NCI-H187 treated with DMSO at 0.1 percent for 48 hours (cell line): Measurements from ENCODE around the gene PHIP.

ENCODE experiments used
- DNase-seq: peaks from one replicate; lab custom pipeline; 2025; lab: John Stamatoyannopoulos, UW

The PHIP gene

DNA sequence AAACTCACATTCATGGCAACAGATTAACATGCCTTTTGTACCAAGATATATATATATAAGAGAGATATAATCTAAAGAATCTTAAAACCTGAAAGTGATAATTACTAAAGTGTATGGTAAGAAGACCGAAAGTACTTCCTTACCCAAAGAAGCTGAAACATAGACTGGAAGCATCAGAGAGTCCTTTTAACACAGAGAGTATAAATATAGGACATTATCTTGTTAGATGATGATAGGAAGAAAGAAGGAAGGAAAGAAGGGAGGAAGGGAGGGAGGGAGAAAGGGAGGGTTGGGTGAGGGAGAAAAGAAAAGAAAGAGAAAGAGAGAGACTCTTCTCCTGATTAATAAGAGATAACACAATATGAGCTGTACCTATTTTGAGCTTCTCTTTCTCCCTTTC, 68.2 kb downstream of the PHIP start:
- DNase-seq = no peak

DNA sequence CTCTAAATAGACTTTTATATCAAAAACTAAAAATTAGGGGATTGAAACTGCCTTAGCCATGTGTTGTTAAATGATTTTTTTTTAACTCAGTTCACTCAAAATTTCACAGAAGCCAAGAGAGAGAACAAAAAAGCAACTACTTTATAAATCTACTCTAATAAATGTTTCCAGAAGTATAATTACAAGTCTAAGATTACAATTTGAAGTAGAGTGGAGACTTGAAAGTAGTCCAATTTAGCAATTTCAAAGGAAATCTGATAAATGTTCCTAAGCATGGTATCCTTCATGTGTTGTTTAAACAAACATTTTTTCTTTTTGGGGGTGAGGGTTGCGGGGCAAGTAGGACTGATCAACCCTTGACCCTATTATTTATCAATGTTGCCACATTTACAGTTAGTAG, 72.6 kb downstream of the PHIP start:
- DNase-seq = no peak

DNA sequence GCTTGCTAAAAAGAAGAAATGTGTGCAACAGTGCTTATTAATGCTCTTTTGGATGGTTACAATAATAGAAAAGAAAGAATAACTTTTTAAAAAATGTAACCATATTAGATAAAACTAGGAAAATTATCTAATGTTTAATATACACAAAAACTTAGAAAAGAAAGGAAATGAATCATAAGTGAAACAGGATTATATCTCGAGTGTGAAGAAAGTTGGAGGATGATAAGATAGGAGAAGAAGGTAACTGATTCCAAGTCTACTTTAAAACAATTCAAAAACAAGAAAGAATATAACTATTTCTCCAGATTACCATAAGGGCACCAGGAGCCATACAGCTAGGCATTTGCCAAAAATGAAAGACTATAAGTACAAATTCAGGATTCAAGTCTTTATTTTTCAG, 73.0 kb downstream of the PHIP start:
- no peak for DNase-seq

DNA sequence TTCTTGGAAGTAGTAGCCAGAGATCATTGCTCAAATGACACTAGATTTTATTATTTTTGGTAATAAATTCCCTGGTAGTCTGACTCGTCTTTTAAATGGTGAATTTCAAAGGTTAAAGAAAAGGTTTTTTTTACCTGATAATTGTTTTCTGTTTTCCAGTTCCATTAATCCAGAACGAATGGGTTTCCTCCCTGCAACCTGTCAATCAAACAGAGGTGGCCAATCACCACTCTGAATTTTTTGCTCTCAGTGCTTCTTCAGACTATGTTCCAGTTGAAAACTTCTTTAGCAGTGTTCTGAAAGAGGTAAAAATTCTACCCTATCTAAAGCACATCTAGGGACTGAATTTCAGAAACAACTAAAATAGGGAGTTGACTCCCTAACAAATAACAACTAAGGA, 73.8 kb downstream of the PHIP start:
- no peak for DNase-seq

DNA sequence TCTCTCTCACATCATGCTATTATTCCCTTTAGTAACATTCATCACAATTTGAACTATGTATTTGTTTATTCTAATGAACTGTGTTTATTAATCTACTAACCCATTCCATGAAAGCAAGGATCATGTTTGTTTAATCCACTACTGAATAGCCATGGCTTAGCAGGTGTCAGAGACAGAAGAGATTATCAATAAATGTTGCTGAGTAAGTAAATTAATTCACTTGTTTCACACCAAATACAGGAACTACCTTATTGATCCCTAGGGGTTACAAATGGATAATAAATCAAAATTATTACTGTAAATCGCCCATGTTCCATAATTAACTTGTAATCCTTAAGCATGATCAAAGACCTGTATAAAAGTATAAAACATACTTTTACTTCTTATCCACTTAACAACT, 76.6 kb downstream of the PHIP start:
- DNase-seq = no peak

DNA sequence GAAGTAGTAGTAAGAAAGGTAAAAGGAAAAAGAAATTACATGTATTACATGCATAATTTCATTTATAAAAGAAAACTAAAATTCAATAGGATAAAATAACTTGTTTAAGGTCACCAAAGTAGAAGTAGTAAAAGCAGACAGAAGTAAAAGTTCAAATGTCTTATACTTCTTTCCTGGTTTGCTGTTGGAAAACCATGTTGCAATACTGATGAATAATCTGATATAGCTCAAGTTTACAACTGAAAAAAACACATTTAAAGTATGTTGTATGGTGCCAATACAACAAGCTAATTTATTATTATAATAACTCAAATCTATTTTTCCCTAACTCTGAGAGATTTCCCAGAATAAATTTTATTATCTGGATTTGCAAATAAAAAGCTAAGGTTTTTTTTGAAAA, 78.3 kb downstream of the PHIP start:
- no peak for DNase-seq

DNA sequence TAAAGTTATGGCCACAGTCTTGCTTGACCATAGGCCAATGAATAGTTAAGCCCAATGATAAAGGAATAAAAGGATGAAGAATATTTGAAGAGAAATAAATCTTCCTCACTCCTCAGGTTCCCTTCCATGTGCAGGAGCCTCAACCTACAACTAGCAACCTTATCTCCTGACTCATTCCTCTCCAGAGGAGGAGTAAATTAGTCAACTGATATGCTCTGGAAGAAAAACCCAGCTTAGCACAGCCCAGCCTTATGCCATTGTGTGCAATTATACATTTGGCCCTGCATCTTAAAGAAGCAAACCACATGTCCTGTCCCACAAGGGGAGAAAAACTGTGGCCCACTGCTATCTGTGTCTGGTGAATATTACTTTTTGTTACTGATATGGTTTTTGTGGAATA, 82.1 kb downstream of the PHIP start:
- no peak for DNase-seq

DNA sequence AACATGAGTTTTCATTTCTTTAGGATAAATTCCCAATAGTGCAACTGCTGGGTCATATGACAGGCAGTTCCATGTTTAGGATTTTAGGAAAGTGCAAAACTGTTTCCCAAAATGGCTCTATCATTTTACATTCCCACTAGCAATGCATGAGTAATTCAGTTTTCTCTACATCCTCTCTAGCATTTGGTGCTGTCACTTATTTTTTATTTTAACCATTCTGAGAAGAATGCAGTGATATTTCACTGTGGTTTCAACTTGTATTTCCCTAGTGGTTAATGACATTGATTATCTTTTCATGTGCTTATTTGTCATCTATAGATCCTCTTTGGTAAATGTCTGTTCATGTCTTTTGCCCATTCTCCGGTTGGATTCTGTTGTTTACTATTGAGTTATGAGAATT, 82.7 kb downstream of the PHIP start:
- no peak for DNase-seq

DNA sequence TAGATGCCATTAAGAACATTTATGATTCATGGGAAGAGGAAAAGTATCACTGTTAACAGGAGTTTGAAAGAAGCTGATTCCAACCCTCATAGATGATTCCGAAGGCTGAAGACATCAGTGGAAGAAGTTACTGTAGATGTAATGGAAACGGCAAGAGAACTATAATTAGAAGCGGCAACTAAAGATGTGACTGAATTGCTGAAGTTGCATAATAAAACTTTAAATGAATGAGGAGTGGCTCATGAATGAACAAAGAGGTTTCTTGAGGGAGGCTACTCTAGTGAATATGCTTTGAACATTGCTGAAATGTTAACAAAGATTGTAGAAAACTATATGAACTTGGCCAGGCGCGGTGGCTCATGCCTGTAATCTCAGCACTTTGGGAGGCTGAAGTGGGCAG, 84.1 kb downstream of the PHIP start:
- DNase-seq = no peak

DNA sequence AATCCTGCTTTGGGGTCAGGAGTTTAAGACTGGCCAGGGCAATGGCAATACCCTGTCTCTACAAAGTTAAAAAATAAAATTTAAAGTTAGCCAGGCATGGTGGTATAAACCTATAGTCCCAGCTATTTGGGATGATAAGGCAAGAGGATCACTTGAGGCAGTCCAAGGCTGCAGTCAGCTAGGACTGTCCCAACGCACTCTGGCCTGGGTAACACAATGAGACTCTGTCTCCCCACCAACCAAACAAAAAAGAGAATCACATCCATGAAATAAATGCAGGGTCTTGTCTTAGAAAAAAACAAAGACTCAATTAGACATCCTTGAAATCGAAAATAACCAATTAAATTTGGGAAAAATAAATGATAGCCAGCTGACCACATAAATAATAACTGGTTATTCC, 88.9 kb downstream of the PHIP start:
- DNase-seq = no peak

DNA sequence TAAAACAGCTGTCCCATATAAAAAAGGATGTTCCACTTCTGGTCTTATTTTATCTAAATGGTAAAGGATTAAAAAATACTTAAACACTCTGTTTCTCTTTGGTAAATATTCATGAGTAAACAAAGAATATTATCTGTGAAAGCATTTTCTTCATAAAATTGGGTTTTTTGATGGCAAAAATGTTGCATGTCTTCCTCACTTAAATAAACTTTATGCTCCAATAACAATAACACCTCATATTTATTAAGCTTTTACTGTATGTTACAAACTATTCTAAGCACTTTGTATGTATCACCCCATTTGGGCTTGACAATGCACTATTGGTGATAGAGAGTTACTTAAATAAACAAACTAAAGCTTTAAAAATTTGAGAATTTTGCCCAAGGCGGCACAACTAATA, 91.9 kb downstream of the PHIP start:
- DNase-seq = no peak

DNA sequence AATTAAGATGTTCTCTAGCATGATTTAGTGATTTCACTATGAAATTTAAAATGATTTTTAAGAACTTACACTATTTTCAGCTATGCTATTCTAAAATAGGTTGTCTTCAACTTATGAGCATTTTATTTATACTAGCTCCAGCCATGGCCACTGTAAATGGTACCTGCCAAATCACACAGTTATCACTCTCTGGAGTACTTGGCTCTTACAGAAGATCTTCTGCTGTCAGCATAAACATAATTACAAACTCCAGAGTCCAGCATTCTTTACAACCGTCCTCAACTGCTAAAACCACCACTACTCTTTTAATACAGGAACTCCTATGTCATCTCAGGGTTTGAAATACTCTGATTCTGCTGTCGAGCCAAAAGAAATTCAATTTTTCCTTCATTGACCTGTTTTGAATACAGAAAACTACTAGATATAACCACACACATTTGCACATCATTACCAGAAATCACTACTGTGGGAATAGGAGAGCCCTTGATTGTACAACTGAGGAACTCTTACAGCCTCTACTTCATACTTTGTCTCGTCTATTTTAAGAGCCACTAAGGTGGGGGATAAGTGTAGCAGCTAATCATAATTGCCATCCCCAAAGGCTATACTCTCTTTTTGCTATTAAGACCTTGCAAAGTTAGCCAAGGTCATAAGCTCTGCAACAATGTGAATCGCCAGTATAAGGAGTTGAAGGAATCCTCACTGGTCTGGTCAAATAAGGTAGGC, 93.7 kb downstream of the PHIP start:
- no peak for DNase-seq

DNA sequence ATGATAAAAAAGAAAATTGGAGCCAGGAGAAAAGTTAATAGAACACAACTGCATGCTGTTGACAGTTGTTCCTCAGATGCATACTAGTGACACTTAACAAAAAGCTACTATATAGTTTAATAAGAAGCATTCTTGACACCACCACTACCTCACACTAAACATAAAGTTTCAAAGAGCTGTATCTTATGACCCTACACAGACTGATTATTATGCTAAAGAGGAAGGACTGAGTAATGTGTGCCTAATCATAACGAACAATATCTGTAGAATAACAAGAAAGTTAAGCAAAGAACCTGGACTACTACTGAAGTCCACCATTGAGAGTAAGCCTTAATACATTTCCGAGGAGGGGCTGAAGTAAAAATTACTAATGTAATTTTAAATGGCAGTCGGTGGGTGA, 110.9 kb downstream of the PHIP start:
- no peak for DNase-seq

DNA sequence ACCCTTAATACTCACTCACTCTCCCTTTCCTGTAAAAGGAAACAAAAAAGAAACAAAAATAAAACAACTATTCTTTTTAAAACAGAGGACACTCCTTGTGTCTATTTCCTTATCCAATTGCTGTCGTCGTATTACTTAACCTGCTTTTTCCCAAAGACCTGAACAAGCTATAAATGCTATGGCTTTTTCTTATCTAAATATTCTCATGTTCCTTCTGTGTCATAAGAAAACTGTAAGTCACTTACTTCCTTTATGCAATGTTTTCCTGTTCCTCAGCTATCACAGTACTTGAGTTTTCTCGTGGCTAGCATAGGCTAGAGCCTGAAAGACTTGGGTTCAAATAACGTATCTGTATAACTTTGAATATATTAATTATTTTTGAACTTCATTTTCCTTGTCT, 111.5 kb downstream of the PHIP start:
- DNase-seq = no peak

DNA sequence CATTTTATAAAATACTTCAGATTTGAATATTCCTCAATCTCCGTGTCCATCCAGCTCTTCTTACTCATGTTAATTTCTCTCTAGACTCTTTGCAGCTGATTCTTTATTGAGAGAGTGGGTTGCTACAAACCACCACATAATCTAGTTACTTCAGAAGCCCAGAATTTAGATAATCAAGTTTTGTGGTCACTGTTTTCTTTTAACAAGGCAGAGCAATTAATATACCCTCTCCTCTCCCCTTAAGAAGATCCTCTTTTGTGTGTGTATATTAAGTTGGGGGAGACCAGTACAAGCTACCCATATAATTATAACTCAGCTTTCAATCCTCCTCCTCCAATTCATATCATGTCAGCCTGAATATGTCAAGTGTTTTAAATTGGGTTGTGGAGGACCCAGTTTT, 115.6 kb downstream of the PHIP start:
- DNase-seq = no peak

DNA sequence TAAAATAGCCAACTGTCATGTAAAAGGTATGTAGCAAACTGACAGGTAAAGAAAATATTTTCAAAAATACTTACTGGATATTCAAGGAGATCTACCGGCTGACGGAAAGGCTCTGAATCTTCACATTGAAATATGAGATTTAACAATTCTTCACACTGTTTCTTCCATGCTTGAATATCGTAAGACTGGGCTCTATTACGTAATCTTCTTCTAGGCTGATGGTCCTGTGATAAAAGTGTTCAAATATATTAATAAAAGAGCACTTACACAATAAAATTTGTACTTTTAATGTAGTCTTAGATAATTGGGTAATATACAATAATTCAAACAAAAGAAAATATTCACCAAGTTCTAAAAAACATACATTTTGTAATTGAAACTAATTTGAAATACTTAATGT, 123.3 kb downstream of the PHIP start:
- DNase-seq = no peak

DNA sequence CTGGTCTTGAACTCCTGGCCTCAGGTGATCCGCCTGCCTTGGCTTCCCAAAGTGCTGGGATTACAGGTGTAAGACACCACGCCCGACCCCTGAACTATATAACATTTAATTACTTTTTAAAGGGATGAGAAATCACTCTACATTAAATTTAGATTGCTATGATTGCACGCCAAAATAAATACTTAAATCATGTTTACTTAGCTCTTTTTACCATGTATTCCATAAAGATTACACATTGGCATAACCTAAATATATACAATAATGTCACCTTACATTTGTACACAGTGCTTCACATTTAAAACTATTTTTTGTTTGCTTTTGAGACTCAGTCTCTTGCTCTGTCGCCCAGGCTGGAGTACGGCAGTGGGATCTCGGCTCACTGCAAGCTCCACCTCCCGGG, 124.3 kb downstream of the PHIP start:
- no peak for DNase-seq

DNA sequence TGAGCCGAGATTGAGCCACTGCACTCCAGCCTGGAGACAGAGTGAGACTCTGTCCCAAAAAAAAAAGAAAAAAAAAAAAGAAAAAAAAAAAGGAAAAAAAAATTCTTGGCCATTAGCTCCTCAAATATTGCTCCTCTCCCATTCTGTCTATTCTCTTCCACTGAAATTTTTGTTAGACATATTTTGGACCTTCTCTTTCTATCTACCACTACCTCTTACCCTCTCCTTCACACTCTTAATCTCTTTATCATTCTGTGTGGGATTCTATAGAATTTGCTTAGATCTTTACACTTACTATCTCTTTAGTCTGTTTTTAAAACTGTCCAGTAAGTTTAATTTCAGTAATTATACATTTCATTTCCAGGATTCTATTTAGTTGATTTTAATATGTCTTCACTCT, 125.7 kb downstream of the PHIP start:
- DNase-seq = no peak

DNA sequence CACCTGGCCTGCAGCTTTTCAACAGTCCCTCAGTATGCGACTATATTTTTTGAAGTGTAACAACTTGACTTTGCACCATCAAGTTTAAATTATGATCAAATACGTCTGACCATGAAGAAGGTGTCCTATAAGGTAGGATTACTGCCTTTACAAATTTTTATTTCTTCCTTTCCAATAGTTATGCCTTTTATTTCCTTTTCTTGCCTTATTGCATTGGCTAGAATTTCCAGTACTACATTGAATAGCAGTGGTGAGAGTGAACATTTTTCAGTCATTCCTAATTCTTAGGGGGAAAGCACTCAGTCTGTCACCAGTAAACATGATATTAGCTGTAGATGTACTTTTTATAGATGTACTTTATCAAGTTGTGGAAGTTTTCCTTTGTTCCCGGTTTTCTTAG, 129.3 kb downstream of the PHIP start:
- no peak for DNase-seq

DNA sequence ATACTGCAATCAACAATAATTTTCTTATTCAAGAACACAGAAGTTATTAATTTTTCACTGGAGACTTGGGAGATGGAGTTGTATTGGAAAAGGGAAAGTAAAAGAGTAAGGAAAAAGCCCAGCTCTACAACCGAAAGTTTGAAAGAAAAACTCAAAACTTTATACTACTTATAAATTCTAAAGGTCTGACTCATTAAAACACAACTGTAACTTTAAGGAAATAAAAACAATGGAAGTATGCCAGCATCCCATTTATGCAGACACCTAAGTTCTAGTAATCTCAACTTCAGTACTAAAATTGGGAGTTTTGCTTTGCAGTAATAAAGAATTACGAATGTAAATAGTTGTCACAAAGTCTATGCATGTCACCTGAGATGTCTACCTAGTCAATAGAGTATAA, 130.1 kb downstream of the PHIP start:
- DNase-seq = no peak

DNA sequence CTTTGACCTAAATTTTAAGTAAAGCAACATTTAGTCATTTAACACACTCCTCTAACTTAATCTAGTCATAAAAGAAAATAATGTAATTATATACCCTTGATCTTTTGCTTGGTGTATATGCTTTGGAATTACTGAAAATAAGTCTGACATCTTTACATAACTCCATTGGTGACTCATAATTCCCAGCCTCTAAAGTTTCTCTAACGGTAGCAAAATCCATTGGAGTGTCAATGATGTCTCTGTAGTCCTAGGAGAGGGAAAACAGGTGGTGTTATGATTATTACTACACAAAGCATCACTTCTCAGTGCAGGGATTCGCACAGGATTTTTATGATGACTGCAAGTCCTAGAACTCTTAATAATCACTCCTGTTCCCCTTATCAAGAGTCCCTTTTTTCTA, 130.5 kb downstream of the PHIP start:
- DNase-seq = no peak

DNA sequence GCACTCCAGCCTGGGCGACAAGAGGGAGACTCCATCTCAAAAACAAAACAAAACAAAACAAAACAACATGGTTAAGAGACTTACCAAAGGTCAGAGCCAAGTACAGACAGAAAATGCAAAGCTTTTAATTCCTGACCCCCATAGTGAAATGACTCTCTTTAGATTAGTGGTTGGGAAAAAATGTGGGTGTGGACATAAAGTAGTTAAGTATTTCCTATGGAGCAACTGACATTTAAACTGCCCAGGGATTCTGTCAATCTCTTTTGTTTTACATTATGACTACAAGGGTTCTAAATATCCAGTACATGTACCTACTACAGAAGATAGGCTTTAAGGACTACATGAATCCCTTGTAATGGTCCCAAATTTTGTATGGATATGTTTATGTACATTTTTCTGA, 135.6 kb downstream of the PHIP start:
- no peak for DNase-seq

DNA sequence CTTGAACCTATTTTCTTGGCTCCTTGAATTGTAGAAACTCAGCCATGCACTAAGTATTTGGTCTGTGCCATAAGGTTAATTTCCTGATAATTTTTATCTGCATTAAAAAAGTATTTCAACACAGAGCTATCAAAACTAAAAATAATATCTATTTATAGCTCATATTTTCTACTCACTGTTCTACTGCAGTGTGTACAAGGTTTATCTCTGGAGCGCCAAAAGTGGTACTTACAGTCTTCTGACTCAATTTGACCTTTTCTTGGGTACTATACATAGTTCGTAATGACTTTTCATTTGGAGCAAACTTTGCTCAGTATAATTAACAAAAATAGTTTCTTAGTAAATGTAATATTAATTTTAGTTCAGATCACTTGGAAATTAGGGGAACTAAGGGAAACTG, 141.5 kb downstream of the PHIP start:
- no peak for DNase-seq

DNA sequence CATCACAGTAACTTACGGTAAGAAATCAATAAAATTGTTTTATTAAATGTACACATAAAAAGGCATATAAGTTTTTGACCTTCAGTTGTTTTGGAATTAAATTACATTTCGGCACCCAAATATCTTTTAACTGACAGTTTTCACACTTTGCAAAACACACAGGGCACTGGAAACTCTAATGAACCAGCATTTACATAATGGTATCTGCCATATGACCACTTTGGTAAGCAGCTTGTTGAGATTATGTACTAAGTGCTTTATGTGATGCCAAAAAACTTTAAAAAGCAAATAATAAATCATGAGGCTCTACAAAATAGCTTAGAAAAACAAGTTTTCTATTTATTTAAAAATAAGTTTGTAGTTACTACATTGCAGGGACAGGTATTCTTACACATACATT, 142.5 kb downstream of the PHIP start:
- no peak for DNase-seq

DNA sequence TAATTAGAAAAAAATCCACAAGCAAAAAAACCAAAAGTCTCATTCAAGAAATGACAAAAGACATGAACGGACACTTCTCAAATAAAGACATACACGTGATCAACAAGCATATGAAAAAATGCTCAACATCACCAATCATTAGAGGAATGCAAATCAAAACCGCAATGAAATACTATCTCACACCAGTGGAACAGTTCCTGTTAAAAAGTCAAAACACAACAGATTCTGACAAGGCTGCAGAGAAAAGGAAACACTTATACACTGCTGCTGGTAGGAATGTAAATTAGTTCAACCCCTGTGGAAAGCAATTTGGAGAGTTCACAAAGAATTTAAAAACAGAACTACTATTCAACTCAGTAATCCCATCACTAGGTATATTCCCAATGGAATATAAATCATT, 152.7 kb downstream of the PHIP start:
- DNase-seq = no peak
